Activated CD4-positive, alpha-beta T cell treated with anti-CD3 and anti-CD28 coated beads, Interleukin-2, amount 50 U/mL, for 1 hour (primary cell): ENCODE data around the gene GLS.

Experiments used
- DNase-seq: peaks from one replicate; pipeline ENCODE4 v3.0.0-alpha.2; 2020

GLS gene

GRCh38 chr2:190888449-190888848 is 7.8 kb downstream of the GLS start:
- no peak for DNase-seq

GRCh38 chr2:190889175-190889943 is 8.7 kb downstream of the GLS start:
- DNase-seq, result no peak

GRCh38 chr2:190891372-190891771 is 10.8 kb downstream of the GLS start:
- DNase-seq, result no peak

GRCh38 chr2:190891889-190892288 is 11.3 kb downstream of the GLS start:
- no peak for DNase-seq

GRCh38 chr2:190893157-190893556 is 12.5 kb downstream of the GLS start:
- DNase-seq, result no peak

- no peak for DNase-seq
These were observed 15.9 kb downstream of the GLS start for GRCh38 chr2:190896477-190896876.

GRCh38 chr2:190903693-190904450 is 23.3 kb downstream of the GLS start:
- no peak for DNase-seq

GRCh38 chr2:190904640-190905261 is 24.1 kb downstream of the GLS start:
- DNase-seq, result no peak

GRCh38 chr2:190908532-190908931 is 27.9 kb downstream of the GLS start:
- DNase-seq, result no peak

GRCh38 chr2:190909680-190910079 is 29.1 kb downstream of the GLS start:
- no peak for DNase-seq

GRCh38 chr2:190910341-190911136 is 29.9 kb downstream of the GLS start:
- no peak for DNase-seq

- no peak for DNase-seq
These were observed 31.2 kb downstream of the GLS start for GRCh38 chr2:190911813-190912212.

- DNase-seq, result no peak
These were observed 32.1 kb downstream of the GLS start for GRCh38 chr2:190912726-190913125.

GRCh38 chr2:190913725-190914124 is 33.1 kb downstream of the GLS start:
- DNase-seq, result no peak

- DNase-seq, result no peak
These were observed 36.2 kb downstream of the GLS start for GRCh38 chr2:190916829-190917228.

GRCh38 chr2:190920085-190920484 is 39.5 kb downstream of the GLS start:
- DNase-seq, result no peak

- DNase-seq, result no peak
These were observed 41.8 kb downstream of the GLS start for GRCh38 chr2:190922376-190922775.

GRCh38 chr2:190927301-190927700 is 46.7 kb downstream of the GLS start:
- no peak for DNase-seq

- DNase-seq, result no peak
These were observed 49.3 kb downstream of the GLS start for GRCh38 chr2:190929919-190930318.

GRCh38 chr2:190930411-190930810 is 49.8 kb downstream of the GLS start:
- no peak for DNase-seq

- DNase-seq, result no peak
These were observed 51.9 kb downstream of the GLS start for GRCh38 chr2:190932514-190932913.

- no peak for DNase-seq
These were observed 52.7 kb downstream of the GLS start for GRCh38 chr2:190933361-190933760.

- no peak for DNase-seq
These were observed 54.4 kb downstream of the GLS start for GRCh38 chr2:190935054-190935453.
